Ecto neural progenitor cell (in vitro differentiated cells): ENCODE measurements around the gene NID2.

Experiments used
- DNase-seq: peaks from one replicate; pipeline ENCODE4 v3.0.0-alpha.2; 2018; ENCODE audit warnings: low spot score

The NID2 gene

DNA sequence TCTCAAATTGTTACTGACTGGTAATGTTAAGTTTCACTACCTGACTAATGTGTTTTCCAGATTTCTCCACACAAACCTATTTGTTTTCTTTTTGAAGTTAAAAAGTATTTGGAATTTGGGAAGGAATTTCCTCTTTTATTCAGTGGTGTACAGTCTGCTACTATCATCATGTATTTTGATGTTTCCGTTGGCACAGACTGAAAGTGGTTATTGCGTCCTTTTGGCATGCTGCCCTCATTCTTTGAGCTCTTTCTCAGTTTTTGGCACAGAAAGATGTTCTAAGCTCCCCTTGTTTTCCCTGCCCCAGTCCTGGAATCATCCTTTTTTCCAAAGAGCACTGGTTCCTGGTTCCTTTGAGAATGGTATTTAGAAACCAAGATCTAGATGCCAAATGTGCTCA is 110.9 kb downstream of the NID2 start:
- DNase-seq, result no peak
